ENCODE measurements around the gene PTPRD.

PTPRD gene

DNA sequence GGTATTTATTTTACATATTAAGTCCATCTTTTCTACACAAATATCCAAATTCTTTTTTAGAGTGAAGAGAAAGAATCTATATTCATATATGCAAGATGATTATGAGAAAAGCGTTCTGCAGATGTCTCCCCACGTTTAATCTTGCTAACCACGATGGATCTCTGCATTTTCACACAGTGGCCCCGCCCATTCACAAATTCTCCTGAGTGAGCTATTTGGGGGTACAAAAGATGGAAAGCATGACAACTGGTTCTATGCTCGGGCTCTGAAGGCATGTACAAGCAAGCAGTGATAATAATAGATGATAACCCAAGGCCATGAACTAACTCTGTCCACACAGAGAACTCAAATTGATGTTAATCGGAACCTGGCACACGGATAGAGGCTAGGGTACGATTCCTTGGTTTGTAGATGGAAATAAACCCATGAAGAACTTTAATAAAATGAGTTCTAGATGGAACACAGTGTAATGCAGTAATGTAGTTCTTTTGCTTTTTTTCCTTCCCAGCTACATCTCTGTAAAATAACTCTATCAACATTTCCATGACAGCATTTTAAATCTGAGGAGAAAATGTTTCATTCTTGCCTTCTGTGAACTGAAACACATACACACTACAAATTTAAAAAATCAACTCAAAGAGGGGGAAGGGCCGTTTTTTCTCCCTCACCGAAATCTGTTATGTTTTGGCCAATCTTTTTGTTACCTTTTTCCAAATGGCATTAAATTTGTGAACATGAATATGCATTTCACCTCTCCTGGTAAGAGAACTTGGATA, 1961.5 kb downstream of the PTPRD start:
- TF ChIP-seq POLR2AphosphoS5 (IDR thresholded peaks at IDR 0.05; ENCODE audit: low read depth, low read length) (no peak), SIN3A (IDR thresholded peaks at IDR 0.05; ENCODE audit: borderline replicate concordance, insufficient read depth, low read length) (no peak), FOXP2 (optimal IDR thresholded peaks at IDR 0.05; ENCODE audit: borderline replicate concordance, extremely low read depth, extremely low read length, insufficient read depth) (no peak), TAF1 (IDR thresholded peaks at IDR 0.05; ENCODE audit: borderline replicate concordance, insufficient read depth, low read length) (no peak), REST (IDR thresholded peaks at IDR 0.05; ENCODE audit: insufficient read depth in 1 of 2, low read depth in 2 of 2, low read length in 2 of 2) (no peak)

DNA sequence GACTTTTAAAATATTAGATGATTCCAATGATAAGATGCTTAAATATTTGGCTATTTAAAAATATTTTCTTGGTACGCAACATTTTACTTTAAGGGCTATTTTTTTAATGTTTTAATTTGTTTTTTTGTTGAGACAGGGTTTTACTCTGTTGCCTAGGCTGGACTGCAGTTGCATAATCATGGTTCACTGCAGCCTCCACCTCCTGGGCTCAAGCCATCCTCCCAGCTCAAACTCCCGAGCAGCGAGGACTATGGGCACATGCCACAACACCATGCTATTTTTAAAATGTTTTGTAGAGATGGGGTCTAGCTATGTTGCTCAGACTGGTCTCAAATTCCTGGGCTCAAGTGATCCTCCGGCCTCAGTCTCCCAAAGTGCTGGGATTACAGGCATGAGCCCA, 1963.0 kb downstream of the PTPRD start:
- TF ChIP-seq FOXP2 (optimal IDR thresholded peaks at IDR 0.05; ENCODE audit: borderline replicate concordance, extremely low read depth, extremely low read length, insufficient read depth): no peak
- TF ChIP-seq POLR2AphosphoS5 (IDR thresholded peaks at IDR 0.05; ENCODE audit: low read depth, low read length): no peak
- TF ChIP-seq SIN3A (IDR thresholded peaks at IDR 0.05; ENCODE audit: borderline replicate concordance, insufficient read depth, low read length): no peak
- TF ChIP-seq REST (IDR thresholded peaks at IDR 0.05; ENCODE audit: insufficient read depth in 1 of 2, low read depth in 2 of 2, low read length in 2 of 2): no peak
- no peak for TF ChIP-seq TAF1 (IDR thresholded peaks at IDR 0.05; ENCODE audit: borderline replicate concordance, insufficient read depth, low read length)

- TF ChIP-seq POLR2AphosphoS5 (IDR thresholded peaks at IDR 0.05; ENCODE audit: low read depth, low read length): no peak
- TF ChIP-seq FOXP2 (optimal IDR thresholded peaks at IDR 0.05; ENCODE audit: borderline replicate concordance, extremely low read depth, extremely low read length, insufficient read depth): no peak
- no peak for TF ChIP-seq SIN3A (IDR thresholded peaks at IDR 0.05; ENCODE audit: borderline replicate concordance, insufficient read depth, low read length)
- TF ChIP-seq REST (IDR thresholded peaks at IDR 0.05; ENCODE audit: insufficient read depth in 1 of 2, low read depth in 2 of 2, low read length in 2 of 2): no peak
- no peak for TF ChIP-seq TAF1 (IDR thresholded peaks at IDR 0.05; ENCODE audit: borderline replicate concordance, insufficient read depth, low read length)
Observed at GRCh38 chr9:8649160-8649559, 1963.6 kb downstream of the PTPRD start.

GRCh38 chr9:8648271-8648845, 1964.4 kb downstream of the PTPRD start:
- TF ChIP-seq TAF1 (IDR thresholded peaks at IDR 0.05; ENCODE audit: borderline replicate concordance, insufficient read depth, low read length) (no peak), REST (IDR thresholded peaks at IDR 0.05; ENCODE audit: insufficient read depth in 1 of 2, low read depth in 2 of 2, low read length in 2 of 2) (no peak), FOXP2 (optimal IDR thresholded peaks at IDR 0.05; ENCODE audit: borderline replicate concordance, extremely low read depth, extremely low read length, insufficient read depth) (no peak), POLR2AphosphoS5 (IDR thresholded peaks at IDR 0.05; ENCODE audit: low read depth, low read length) (no peak), SIN3A (IDR thresholded peaks at IDR 0.05; ENCODE audit: borderline replicate concordance, insufficient read depth, low read length) (no peak)

Measured in PFSK-1 (cell line).